ENCODE results near the gene MARK2. TPM values are rescaled to one million over a fixed set of nuclear protein-coding genes. Genes with fewer than 3 reads are reported as not detected.

MARK2 gene
- total and polyA plus RNA-seq, 2 donors: 13.1 to 21.6 TPM

DNA sequence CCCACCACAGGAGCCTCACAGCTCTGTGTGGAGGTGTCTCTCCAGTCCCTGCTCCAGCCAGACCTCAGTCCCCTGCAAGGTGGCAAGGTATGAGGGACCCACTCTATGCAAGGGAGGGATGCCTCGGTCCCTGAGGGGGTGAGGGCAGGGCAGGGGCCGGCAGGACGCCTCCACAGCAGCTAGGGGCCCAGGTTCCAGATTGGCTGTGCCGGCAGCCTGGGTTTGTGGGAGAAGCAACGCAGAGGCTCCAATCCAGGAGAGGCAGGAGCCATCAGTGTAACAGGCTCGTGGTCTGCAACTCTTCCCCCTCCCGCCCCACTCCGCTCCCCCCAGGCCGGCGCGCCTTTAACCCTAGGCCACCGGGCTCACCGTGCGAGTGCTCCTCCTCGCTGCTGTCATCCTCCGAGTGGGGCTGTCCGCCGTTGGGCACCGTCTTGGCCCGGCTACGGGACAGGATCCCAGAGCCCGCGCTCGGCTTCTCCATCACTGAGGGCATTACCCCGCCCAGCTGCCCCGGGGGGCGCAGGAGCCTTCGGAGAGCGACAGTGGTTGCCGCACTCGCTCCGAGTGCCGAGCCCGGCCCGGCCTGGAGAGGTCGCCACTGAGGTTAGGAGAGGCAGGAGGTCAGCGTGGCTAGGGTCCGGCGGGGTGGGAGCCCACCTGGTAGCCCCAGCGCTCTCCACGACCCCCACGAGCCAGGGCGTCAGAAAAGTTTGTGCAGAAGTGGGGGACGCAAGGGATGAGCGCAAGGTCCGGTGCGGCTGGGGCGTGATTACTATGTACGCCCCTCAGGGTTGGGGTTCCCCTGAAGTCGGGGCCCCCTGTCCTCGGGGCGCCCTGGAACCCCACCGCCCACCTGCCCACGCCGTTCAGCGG, 77.3 kb downstream of the MARK2 start:
- no peaks in the 10 kb centered on the region for H3K36me3 ChIP-seq (ENCODE audit: insufficient read depth)
- DNase-seq (ENCODE audit: extremely low spot score): no peak
- 3% methylated on average over 56 of the region's 56 CpGs for WGBS
- no peaks in the 10 kb centered on the region for H3K4me1 ChIP-seq (ENCODE audit: insufficient read depth)
- no peak overlapping the region for H3K27ac ChIP-seq (ENCODE audit: low read depth)
- peak overlapping the region; percentile 55 for H3K4me3 ChIP-seq (ENCODE audit: low read depth, low read length)

DNA sequence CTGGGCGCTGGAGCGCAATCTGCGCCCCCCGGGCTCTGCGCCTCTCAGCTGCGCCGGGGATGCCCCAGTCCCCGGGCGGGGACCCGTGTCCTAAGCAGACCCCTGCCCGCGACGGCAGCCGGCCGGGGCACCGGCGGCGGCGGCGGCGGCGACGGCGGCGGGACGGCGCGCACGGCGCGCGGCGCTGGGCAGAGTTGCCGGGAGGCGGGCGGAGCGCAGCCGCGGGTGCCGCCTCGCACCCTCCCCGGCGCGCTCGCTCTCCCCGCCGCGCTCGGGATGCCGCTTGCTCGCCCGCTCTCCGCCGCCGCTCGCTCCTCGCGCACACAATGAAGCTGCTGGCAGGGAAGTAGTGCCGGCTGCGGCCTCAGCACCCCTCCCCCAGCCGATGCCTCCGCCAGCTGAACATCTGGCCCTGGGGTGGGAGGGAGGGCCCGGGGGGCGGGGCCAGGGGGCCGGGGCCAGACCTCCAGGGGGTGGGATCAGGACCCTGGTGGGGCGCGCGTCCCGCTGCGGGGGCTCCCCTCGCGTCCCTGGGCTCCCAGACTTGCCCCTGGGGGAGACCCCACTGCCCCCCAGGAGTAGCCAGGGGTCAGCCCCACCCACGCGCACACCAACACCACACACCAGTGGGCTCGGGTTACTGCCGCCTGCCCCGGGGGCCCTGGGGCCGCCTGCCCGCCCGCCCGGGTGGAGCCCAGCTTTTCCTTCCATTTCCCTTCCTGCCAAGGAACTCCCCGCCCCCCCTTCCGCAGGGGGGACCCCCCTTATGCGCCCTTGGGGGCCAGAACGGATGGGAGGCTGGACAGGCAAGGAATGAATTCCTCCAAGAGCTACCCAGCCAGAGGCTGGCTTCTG, 78.2 kb downstream of the MARK2 start, which contains the start of gene RCOR2:
TSS of gene RCOR2 (minus strand) at position 328 of the 855 bp plus-strand sequence. CDS start 708 bp downstream, outside the sequence.
- Histone ChIP-seq H3K36me3 (ENCODE audit: insufficient read depth) (no peaks in the 10 kb centered on the region), H3K4me3 (ENCODE audit: low read depth, low read length) (peak within 1 kb of the TSS; percentile 55), H3K4me1 (ENCODE audit: insufficient read depth) (no peaks in the 10 kb centered on the region), H3K27ac (ENCODE audit: low read depth) (peak within 1 kb of the TSS; percentile 14)
- no peak for DNase-seq (ENCODE audit: extremely low spot score)
- WGBS: under 1% methylated on average over 85 of the region's 85 CpGs

DNA sequence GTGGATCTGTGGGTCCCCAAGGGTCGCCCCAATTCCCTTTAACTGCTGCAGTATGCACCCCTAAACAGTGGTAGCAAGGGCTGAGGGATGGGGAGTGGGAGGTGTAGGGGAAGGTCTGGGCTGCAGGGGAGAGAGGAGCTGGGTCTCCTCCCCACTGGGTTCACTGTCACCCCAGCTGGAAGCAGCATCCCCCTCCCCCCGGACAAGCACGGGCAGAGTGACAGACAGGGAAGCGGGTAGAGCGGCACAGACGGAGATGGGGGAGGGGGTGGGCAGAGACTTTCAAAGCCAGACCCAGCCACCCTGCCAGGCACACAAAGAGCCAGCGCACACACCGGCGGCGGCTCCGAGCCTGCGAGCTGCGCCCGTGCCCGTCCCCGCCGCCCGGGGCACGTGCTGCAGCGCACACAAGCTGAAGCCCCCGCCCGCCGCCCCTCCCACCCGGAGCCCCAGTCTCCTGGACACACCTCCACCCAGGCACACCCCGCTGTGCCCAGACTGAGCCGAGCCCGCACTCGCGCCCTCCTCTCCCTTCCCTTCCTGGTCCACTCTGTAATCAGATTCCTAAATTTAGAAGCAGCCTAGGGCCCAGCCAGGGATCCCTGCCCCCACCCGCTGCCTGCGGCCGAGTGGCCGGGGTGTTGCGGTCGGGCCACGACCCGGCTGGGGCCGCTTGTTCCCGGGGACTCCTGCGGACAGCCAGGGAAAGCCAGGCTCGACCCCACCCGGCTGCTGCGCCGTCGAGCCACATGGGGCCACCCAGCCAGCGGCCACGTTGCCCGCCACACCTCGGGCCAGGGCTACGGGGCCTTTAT, 79.0 kb downstream of the MARK2 start:
- no peaks in the 10 kb centered on the region for H3K4me1 ChIP-seq (ENCODE audit: insufficient read depth)
- DNase-seq (ENCODE audit: extremely low spot score): no peak
- WGBS: 2% methylated on average over 50 of the region's 50 CpGs
- H3K36me3 ChIP-seq (ENCODE audit: insufficient read depth): no peaks in the 10 kb centered on the region
- H3K4me3 ChIP-seq (ENCODE audit: low read depth, low read length): peak overlapping the region; percentile 55
- peak overlapping the region; percentile 14 for H3K27ac ChIP-seq (ENCODE audit: low read depth)

DNA sequence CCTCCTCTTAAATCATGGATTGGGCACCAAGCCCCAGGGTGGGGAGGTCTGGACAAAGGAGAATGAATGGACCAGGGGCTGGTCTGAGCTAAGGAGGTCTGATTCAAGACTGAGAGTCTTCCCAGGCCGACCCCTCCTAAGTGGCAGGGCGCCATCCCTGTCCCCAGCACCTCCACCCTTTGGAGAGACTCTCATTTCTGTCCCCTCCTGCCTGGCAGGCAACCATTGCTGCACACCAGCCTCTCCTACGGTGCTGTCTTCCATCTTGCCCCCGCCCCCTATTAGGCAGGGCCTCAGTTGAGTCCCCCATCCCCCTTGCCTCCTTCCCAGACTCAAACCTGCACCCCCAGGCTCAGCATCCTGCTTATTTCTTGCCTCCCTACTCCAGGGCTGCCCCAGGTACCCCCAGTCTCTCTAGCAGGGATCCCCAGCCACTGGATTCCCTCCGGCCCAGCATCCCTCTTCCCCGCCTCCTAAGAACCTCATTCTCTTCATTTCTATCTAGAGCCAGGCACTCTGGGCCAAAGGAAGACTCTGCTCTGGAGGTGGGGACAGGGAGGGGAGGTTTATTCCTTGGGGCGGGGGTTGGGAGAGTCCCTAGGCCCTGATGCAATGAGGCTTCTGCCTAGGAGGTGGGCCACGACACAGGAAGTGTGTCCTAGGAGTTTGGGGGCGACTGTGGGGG, 79.7 kb downstream of the MARK2 start:
- Histone ChIP-seq H3K27ac (ENCODE audit: low read depth) (peak overlapping the region; percentile 2), H3K36me3 (ENCODE audit: insufficient read depth) (no peaks in the 10 kb centered on the region), H3K4me3 (ENCODE audit: low read depth, low read length) (peak overlapping the region; percentile 1), H3K4me1 (ENCODE audit: insufficient read depth) (no peaks in the 10 kb centered on the region)
- no peak for DNase-seq (ENCODE audit: extremely low spot score)
- 34% methylated on average over 9 of the region's 9 CpGs for WGBS

DNA sequence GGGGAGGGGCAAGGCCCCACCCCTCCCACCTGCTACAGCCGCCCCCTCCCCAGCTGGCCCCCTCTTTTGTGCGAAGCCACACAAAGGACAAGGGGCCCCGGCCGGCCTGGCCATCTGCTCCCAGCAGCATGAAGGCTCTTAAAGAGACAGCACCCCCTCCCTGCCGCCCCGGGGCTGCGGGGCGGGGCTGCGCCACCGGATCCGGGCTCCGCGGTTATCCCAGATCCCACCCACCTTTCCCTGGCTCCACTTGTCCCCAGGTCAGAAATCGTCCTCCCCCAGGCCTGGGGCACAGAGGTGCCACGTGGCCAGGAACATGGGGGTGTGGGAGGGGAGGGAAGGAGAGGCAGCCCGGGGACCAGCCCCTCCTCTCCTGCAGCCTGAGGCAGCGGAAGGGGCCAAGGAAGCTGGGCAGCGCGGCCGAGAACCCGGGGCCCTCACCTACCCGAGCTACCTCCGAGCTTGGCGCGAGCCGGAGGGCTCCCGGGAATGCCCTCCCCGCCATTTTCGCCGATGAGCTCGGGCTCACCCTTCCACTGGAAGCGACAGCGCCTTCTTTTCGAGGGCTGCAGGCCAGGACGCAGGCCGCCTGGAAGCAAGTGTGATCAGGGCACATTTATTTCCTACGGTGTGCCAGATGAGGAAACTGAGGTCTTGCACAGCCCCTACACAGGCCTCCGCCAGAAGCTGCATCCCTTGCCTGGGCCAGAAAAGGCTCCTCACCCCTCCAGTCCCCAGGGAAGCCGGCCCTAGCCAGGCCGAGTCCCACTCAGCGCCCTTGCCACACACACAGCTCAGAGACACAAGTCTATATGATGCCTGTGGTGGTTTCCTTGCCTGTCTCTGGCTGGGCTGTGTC, 80.6 kb downstream of the MARK2 start:
- H3K4me1 ChIP-seq (ENCODE audit: insufficient read depth): no peaks in the 10 kb centered on the region
- no peak for DNase-seq (ENCODE audit: extremely low spot score)
- peak overlapping the region; percentile 1 for H3K4me3 ChIP-seq (ENCODE audit: low read depth, low read length)
- no peak overlapping the region for H3K27ac ChIP-seq (ENCODE audit: low read depth)
- WGBS: 15% methylated on average over 41 of the region's 41 CpGs
- no peaks in the 10 kb centered on the region for H3K36me3 ChIP-seq (ENCODE audit: insufficient read depth)

DNA sequence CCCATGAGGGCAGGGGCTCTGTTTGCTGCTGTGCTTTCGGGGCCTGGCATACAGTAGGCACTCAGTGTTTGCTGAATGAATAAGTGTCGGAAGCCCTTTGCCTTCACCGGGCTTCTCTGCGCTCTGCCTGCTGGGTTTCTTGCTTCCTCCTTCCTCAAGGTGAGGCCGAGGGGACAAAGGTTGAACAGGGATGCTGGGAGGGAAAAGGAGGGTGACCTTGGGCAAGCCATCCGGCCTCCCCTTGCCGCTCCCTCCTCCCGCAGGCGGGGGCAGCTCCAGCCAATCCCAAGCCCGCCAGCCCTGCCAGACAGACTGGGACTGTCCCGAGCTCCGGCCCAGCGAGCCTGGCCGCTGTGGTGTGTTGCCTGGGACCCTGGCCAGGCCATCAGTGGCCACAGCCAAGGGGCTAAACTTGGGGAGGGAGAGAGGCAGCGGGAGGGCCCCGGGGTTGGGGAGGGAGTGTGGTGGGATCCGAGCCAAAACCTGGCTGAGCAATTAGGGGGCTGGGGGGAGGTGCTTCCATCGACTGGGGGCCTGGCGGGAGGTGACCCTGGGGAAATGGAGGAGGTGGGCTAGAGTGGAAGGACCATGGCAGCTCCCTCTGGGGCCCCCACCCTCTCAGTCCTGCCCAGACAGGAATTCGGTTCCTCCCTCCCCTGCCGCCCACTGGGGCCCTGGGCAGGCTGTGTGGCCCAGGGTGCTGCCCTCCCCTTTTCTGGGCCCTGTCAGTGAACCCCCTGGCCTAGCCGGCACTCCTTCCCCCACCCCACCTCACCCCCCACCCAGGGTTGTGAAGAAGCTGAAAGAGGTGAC, 81.4 kb downstream of the MARK2 start:
- Histone ChIP-seq H3K4me3 (ENCODE audit: low read depth, low read length) (no peak overlapping the region), H3K4me1 (ENCODE audit: insufficient read depth) (no peaks in the 10 kb centered on the region), H3K27ac (ENCODE audit: low read depth) (no peak overlapping the region), H3K36me3 (ENCODE audit: insufficient read depth) (no peaks in the 10 kb centered on the region)
- 26% methylated on average over 22 of the region's 22 CpGs for WGBS
- no peak for DNase-seq (ENCODE audit: extremely low spot score)

DNA sequence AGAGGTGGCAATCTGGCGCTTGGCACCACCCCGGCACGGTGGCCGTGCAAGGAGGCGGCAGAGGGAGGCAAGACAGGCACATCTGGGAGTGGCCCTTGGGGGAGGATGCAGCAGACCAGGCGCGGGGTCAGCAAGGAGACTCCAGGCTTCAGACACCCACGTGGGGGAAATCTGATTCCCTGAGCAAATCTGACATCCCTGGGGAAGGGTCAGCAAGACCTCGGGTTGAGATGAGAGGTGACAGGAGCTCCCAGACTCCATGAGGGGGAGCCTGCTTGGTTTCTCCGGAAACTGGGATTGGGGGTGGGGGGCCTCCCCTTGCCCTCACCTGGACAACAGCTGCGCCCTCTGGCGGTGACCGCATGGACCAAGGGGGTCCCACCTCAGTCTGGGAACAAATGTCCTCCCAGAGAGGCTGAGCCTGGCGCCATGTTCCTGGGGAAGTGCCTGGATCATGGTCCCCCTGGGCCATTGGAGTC, 82.1 kb downstream of the MARK2 start:
- no peak overlapping the region for H3K4me3 ChIP-seq (ENCODE audit: low read depth, low read length)
- DNase-seq (ENCODE audit: extremely low spot score): no peak
- no peaks in the 10 kb centered on the region for H3K36me3 ChIP-seq (ENCODE audit: insufficient read depth)
- WGBS: 41% methylated on average over 14 of the region's 14 CpGs
- H3K4me1 ChIP-seq (ENCODE audit: insufficient read depth): no peaks in the 10 kb centered on the region
- no peak overlapping the region for H3K27ac ChIP-seq (ENCODE audit: low read depth)

DNA sequence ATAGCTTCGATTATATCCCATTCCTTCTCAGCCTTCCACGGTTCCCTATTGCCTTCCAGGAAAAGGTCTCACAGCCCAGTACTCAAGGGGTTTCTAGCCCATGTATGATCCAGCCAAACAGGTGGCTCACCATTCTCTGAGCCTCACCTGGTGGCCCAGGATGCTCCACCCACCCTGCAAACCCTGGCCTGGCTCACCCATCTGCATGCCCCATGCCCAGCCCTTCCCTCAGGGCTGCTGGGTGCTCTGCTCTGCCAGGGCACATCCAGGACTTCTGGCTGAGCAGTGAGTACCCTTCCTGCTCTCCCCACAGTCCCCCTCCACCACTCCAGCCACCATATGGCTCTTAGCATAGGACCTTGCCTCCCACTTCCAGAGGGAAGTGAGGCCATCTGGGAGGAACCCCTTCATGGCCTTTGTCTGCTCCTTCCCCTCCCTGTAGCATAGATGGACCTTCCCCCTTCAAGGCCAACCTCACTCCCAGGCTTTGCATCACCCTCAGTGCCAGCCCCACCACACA, 83.8 kb downstream of the MARK2 start:
- no peak overlapping the region for H3K27ac ChIP-seq (ENCODE audit: low read depth)
- H3K36me3 ChIP-seq (ENCODE audit: insufficient read depth): no peaks in the 10 kb centered on the region
- 71% methylated on average over 2 of the region's 2 CpGs for WGBS
- DNase-seq (ENCODE audit: extremely low spot score): no peak
- no peaks in the 10 kb centered on the region for H3K4me1 ChIP-seq (ENCODE audit: insufficient read depth)
- H3K4me3 ChIP-seq (ENCODE audit: low read depth, low read length): no peak overlapping the region

DNA sequence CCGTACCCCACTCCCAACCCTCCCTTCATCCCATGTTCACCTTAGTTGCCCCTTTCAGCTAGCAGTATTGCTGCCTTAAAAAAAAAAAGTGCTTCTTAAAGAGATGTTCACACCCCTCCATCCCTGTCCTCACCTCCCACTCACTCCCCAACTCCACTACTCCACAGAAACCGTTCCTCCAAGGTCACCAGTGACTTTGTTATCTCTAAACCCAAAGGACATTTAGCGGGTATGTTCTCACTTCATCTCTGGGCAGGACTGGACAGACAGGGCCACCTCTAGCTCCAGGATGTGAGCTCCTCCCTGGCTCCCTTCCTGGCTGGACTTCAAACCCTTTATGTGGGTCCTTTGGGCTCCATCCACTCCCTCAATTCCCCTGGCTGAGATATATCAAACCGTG, 84.4 kb downstream of the MARK2 start:
- H3K4me1 ChIP-seq (ENCODE audit: insufficient read depth): no peaks in the 10 kb centered on the region
- DNase-seq (ENCODE audit: extremely low spot score): no peak
- H3K36me3 ChIP-seq (ENCODE audit: insufficient read depth): no peaks in the 10 kb centered on the region
- WGBS: 59% methylated on average over 4 of the region's 4 CpGs
- no peak overlapping the region for H3K27ac ChIP-seq (ENCODE audit: low read depth)
- H3K4me3 ChIP-seq (ENCODE audit: low read depth, low read length): no peak overlapping the region

DNA sequence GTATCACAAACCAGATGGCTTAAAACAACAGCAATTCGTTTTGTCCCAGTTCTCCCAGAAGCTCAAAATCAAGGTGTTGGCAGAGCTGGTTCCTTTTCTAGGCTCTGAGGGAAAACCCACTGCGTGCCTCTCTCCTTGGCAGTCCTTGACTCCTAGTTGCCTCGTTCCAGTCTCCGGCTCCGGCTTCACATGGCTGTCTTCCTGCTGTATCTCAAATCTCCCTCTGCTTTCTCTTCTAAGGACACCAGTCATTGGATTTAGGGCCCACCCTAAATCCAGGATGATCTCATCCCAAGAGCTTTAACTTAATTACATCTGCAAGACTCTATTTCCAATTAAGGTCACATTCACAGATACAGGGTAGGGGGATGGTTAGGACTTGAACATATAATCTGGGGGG, 90.7 kb downstream of the MARK2 start:
- DNase-seq (ENCODE audit: extremely low spot score): no peak
- H3K36me3 ChIP-seq (ENCODE audit: insufficient read depth): no peaks in the 10 kb centered on the region
- WGBS: 85% methylated on average over 5 of the region's 5 CpGs
- no peak overlapping the region for H3K27ac ChIP-seq (ENCODE audit: low read depth)
- no peak overlapping the region for H3K4me3 ChIP-seq (ENCODE audit: low read depth, low read length)
- H3K4me1 ChIP-seq (ENCODE audit: insufficient read depth): no peaks in the 10 kb centered on the region

DNA sequence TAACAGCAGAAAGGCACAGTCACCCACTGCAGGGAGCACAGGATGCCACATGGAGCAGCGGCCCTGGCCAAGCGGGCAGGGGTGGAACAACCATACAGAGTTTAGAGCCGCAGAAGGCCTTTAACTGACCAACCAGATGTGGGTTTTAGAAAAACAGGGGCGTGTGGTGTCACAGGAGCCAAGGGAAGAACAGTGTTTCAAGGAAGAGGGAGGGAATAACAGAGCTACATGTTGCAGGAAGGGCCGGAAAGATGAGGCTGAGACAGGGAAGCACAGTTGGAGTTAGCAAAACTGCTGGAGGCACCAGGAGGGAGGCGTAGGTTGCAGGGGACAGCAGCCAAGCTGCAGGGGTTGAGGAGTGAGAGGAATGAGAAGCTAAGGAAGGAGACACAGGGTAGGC, 92.1 kb downstream of the MARK2 start:
- WGBS: 54% methylated on average over 6 of the region's 6 CpGs
- H3K27ac ChIP-seq (ENCODE audit: low read depth): no peak overlapping the region
- no peak for DNase-seq (ENCODE audit: extremely low spot score)
- no peaks in the 10 kb centered on the region for H3K4me1 ChIP-seq (ENCODE audit: insufficient read depth)
- H3K4me3 ChIP-seq (ENCODE audit: low read depth, low read length): no peak overlapping the region
- no peaks in the 10 kb centered on the region for H3K36me3 ChIP-seq (ENCODE audit: insufficient read depth)

All from urinary bladder (tissue), 4 donors.